Activated CD4-positive, alpha-beta T cell treated with anti-CD3 and anti-CD28 coated beads for 48 hours (primary cell): ENCODE data around the gene NEUROG1.

Experiments used
- DNase-seq: peaks from one replicate; pipeline ENCODE4 v3.0.0-alpha.2; 2020

NEUROG1 gene

DNA sequence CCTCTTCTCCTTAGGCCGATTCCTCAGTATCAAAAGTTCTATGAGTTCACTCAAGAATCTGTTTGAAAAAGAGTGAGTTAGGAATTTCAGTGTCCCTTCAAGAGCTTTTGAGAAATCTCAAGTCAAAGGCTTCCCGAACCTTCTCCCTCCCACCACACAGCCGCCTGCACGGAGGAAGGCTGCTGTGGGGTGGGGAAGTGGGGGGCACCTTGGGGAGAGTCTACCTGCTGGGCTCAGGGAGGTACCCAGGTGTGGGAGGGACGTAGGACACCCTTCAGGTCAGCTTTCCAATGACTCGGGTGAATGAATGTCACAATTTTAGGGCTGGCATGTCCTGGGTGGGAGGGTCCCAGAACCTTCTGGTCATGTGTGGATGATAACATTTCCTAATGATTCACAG, 25.5 kb upstream of the NEUROG1 start:
- DNase-seq: no peak

DNA sequence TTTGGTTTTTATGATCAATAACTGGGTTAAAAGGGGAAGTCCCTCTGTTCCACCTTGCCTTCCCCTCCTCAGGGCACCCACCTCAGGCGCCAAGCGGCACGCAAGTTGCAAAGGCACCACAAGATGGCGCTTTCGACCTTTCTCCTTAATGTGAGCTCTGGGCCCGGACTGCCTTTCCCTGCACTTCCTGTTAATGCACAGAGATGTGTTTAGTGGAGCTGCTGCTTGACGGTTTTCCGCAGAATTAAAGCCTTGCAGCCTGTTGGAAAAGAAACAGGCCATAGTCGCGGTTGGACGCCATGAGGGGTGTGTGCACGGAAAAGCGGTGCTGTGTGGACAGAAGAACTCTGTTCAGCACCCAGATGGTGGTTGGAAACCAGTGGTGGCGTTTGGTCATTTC, 25.1 kb upstream of the NEUROG1 start:
- peak; percentile 89 for DNase-seq

DNA sequence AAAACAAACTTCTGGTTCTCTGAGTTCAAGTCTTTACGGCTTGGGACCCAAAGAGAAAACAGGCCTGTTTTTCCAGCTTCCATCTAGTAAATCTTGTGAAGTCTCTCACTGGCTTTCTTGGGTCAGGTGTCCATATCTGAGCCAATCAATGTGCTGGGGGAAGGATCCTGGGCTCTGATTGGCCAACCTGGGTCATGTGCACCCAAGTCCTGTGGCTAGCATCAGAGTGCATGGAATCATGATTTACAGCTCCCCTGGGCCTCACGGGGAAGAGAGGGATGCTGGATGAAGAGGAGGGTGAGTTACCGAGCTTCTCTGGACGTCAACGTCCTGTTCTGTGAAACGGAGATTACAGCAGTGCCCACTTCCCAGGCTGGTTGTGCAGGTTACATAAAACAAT, 23.6 kb upstream of the NEUROG1 start:
- DNase-seq: no peak

DNA sequence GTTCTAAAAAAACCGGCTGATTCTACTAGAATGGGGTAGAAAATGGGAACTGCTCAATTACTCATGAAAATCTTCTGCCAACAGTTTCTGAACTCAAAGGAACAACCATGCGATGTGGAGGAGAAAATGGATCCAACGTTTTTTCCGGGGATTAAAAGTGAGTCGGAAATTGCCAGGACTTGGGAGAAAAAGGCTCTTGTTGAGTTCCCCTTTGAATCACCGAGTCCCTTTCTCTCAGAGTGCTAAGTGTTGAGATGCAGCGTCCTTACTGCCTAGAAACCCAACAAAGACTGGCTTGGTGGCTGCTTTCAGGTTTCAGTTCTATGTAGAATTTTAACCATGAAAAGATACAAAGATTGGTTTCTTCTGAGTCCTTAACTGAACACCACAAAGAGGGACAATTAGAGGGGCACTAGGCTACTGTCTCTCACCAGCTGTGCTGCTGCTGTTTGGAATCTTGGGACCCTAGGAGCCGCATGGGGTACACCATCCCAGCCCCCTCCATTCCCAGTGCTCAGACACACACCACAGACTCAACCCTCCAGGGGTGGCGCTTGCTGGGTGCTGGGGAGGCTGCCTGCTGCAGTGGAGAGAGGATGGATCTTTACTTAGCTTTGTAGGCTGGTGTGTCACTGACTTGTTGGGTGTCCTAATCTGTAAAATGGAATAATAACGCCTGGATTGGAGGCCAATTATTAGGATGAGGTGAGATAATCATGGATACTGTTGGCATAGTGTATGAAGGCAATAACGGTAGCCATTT, 21.5 kb upstream of the NEUROG1 start:
- DNase-seq: no peak

DNA sequence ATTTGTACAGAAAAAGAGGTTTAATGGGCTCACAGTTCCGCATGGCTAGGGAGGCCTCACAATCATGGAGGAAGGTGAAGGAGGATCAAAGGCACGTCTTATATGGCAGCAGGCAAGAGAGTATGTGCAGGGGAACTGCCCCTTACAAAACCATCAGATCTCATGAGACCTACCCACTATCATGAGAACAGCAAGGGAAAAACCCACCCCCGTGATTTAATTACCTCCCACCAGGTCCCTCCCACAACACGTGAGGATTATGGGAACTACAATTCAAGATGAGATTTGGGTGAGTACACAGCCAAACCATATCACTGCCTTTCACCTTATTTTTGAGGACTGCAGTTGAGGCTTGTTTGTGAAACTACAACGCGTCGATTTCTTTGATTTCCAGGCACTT, 20.9 kb upstream of the NEUROG1 start:
- DNase-seq: no peak

DNA sequence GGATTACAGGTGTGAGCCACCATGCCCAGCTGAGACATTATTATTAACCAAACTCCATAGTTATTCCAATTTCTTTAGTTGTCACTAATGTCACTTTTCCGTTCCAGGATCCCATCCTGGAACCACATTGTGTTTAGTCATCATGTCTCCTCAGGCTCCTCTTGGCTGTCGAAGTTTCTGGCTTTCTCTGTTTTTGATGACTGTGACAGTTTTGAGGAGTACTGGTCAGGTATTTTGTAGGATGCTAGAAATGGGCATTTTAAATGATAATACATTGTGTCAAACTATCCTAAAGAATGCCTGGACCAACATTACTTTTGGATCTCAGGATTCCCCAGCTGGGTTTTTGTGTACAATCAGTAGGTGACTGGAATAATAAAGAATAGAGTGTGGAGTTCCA, 19.8 kb upstream of the NEUROG1 start:
- no peak for DNase-seq

DNA sequence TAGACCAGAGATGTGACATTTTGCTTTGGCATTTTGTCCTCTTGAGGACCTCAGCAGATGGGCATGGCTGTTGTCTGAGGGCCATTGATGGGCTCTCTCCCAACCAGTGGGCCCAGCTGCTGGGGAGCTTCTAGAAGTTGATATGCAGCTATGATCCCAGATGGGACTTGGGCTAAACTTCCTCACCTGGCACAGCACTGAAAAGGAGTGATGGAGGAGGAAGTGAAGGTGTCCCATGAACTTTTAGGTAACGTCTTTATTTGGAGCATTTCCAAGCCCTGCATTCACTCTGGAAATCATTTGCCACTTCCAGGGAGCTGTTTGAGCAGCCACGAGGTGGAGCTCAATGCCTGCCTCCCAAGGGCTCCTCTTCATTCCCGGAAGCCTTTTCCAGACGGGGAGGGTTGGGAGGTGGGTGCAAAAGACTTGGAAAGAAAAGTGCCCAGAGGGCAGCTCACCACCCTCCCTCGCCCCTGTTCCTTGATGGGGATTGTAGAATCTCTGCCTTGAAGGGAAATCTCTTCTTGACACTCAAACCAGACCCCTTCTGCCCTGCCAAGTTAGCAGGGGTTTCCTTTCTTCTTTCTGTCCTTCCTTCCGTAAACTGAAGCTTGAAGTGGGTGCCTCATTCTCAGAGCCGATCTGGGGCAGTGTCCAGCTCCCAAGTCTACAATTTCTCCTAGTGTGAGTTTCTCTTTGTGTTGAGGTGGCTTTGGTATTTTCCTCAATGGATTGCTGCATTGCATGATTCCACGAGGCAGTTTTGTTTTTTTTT, 18.1 kb upstream of the NEUROG1 start:
- DNase-seq: no peak

DNA sequence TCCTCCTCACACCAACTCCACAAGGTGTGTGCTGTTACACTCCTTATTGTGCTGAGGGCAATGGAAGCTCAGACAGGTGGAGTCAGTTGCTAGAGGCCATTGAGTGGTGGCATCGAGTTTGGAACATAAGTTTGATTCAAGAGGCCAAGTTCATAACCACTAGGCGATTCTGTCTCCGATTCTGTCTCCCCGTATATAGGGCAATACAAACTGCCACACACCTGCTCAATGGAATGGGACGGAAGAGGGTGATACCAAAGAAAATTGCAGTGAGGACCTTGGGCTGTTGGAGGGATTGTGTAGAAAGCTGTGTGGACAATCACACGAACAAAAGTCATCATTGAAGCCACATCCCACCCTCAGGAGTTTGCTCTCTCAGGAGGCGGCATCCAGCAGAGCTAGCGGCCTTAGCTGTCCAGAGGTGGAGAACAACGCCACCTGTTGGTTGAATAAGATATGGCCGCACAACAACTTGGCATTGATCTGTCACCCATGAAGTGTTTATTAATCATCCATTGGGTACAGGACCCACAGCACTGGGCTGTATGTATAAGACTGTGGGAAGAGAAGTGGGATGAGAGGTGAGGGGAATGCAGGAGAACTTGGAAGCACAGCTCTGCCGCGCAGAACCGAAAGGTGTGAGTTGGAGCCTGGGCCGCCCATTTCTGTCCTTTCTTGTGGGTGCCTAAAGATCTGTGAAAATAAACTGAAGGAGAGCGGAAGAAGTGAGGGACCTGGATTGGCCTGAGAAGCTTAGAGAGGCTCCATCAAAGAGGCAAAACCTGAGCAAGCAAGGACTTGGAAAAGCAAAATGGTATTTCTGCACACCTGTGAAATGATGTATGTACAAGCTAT, 16.1 kb upstream of the NEUROG1 start:
- peak; percentile 76 for DNase-seq

DNA sequence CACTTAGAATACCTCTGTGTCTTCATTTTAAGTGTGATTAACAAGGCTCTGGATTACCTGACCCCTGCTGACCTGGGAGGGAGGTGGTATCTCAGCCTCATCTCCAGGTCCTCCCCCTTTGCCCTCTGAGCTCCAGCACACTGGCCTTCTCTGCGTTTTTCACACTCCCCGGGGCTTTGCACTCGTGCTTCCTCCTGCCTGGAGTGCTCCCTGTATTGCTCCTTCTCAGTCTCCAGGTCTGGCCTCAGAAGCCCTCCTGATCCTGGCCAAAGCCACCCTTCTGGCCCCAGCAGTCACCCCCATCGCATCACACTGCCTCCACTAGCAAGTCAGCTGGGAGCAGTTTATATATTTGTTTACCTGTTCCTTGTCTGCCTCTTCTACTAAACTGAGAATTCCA, 13.6 kb upstream of the NEUROG1 start:
- no peak for DNase-seq

DNA sequence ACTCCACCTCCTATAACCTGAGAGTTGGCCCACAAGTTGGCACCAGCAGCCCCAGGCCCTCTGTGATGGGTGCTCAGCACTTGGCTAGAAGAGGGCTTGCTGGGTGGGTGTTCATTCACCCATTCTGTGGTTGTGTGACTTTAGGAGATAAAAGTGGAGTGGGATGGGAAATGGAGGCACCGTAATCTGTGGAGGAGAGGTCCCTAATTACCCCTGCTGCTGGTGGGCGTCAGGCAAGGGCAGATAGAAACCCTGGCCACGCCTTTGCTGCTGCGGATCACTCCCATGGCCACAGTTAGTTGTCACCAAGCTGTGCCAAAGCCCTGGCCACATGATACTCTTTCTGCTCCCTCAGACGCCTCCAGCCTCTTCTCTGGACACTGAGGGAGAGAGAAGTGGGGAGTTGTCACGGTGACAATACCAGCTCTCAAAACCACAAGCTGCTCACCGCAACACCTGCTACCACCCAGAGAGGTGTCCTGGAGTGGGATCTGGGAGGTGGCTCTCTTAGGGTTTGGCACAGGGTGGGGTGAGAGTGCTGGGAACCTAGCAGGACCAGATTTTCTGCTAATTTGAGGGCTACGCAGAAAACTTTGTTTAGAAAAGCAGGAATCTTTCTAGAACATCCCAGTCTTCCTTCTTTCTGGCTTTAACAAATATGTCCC, 12.0 kb upstream of the NEUROG1 start:
- DNase-seq: no peak

DNA sequence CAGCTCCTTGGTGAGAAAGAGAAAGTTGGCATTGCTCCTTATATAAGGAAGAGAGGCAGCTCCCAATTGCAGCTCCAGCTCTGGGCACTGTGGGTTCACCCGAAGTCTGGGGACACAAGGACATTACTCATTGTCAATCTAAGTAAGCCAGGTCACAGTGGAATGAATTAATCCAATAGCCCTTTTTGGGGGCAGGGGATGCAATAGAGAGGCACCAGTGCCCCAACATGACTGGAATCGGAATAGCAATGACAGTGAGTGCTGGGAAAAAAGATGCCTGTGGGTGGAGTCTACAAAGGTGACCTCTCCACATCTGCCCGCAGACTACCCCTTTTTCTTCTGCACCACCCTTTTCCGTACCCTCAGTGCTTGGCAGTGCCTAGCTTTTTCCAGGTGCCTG, 11.1 kb upstream of the NEUROG1 start:
- no peak for DNase-seq

DNA sequence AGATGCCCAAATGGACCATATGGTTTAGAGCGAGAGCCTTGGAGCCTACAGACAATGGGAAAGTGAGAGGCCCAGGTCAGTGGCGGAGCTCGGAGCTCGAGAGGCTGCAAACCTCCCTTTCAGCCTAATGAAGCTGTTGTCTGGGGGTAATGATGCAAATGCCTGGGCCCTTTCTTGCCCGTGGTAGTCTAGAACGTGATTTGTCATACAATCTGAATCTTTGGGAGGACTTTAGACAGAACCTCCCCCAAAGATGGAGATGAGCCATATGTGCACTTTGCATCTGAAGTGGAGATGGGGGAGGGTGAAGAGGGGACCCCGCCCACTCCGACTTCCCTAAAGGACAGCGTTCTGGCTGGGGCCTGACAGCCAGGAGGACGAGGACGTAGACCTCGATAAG, 10.3 kb upstream of the NEUROG1 start:
- DNase-seq: no peak

DNA sequence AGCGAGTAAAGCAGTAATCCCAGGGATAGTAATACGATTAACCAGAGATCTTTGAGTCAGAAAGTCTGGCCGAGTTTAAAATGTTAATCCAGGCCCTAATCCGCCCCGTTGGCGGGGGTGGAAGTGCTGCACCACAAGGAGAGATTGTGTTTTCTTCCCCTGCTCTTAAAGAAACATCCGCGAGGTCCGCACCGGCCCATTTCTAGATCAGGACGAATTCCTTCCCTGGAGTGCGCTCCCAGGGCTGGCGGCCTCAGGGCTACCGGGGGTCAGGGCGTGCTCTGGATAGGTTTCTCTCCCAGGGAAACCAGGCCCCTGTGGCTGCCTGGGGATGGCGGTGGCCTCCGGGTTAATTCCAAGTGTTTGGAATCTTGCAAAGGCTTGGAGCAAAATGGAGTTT, 9.3 kb upstream of the NEUROG1 start:
- DNase-seq: no peak

DNA sequence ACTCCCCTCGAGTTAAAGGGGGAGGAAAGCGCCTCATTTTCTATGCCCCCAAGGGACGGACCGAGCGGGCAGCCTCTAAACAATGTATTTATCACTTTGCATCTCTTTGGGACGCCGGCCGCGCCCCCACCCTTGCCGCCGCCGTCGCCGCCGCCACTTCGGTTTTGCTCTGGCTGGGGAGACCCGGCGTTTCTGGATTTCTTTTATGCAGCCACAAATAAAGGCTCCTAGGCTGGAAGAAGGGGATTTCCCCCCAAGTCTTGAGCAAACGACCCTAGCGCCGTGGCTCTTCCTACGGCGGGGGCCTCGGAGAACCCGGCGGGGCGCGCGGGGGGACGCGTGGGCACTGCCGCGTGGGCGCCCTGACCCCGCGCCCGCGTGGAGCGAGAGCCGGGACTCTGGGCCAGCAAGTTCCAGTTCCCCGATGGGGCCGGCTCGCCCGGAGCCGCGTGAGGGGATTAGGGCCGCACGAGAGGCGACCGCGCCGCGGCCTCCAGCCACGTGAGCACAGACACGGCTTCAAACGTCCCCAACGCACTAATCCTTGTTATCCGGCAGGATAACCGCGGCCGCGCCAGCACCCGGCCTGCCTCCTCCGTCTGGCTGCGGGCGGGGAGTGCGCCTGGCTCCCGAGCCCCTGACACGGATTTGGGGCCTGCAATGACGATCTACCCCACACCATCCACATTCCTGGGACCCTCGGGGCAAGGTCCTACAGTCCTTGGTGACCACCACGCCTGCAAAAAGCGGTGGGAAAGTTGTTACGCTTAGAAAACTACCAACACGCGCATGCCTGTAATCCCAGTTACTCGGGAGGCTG, 7.9 kb upstream of the NEUROG1 start:
- DNase-seq: no peak

DNA sequence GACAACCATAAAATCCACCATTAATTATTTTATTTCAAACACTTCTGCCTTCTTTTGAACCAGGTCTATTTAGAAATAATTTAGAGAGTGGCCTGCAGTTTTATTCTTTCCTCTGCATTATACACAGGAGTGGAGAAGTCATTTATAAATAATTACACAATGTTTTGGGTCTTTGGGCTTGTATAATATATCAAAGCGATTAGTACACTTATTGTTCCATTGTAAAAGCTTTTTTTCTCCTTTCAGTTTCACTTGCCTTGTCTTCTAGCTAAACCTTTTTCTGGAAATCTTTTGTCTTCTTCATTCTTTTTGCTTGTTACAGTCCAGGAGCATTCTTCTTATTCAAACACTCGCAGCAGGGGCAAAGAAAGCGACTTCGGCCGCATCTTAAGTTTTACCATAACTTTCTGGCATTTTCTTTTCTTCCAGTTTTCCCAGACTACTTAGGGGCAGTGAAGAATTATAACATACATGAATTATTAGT, 7.3 kb upstream of the NEUROG1 start:
- no peak for DNase-seq

DNA sequence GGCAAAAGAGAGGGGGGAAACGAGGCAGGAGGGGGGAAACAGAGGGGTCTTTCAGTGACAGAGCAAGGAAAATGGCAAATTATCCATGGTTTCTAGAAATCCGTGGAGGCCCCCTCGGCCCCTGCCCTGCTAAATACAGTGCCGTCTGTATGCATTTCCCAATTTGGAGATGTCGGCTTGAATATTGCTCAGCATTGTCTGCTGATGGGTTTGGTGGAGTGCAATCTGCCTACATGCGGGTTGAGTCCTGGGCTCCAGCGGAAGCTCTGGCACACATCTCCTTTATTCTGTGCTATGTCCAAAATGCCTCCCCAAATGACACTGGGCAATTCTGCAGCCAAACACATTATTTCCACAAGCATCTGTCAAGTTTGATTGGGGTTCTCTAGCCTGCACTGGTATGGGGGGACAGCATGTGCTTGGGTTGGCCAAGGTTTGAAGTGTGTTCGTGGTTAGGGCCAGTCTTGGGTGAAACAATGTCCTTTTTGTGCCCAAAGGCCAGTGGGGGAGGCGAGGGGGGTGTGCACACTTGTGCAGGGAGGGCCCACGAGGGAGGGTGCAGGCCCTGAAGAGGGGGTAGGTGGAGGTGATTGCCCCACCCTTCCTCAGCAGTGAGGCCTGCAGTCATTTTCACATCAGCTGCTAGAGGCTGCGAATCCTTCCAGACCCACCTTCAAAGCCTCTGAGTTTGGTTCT, 6.2 kb upstream of the NEUROG1 start:
- DNase-seq: no peak

DNA sequence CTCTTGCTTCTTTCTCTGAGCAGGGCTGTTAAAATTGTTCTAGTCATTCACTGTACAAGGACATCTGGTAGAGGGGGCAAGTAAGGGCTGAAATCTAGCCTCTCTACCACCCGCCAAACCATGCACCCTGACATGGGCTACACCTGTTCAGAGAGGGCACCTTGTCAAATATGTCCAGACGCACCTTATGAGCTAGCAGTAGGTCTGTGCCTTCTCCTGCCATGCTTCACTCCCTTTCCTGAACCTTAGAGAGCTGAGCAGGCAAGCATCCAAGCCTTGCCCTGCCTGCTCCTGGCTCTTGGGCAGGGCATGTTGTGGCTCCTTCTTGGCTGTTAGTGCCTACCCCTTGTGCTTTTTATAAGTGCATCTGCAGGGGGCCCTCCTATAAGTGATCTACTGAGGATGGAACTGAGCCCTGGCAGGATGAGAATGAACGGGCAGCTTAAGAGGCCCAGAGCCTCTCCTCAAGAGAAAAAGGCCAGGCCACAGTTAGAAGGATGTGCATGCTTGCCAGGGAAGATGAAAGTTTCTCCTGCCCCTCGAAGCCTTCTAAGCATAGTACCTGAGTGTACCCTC, 3.8 kb upstream of the NEUROG1 start:
- no peak for DNase-seq

DNA sequence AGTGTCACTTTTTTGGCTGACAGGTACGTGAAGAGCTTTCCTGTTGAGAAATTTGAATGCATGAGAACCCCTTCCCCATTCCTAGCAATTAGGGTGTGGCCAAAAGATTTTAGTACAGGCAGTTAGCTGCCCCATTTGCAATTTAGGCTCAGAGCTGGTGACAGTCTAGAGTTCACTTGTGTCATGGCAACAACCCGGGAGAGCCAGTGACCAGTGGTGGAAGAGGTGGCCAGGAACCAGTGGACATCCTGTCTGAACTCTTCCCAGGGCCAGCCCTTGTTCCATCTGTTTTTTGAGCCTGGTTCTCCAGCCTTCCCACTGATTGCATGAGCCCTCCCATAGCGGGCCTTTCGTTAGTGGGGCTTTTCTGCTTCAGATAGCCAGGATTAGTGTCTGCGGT, 2.5 kb upstream of the NEUROG1 start:
- no peak for DNase-seq

DNA sequence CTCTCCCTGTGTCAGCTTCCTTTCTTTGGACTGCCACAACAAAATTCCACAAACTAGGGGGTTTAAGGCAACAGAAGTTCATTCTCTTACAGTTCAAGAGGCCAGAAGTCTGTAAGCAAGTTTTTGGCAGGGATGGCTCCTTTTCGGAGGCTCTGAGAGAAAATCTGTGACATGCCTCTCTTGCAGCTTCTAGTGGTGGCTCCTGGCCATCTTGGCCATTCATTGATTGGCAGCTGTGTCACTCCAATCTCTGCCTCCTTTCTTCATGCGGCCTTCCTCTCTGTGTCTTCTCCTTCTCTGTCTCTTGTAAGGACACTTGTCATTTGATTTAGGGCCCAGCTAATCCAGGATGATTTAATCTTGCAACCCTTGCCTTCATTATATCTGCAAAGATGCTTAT, 2.0 kb upstream of the NEUROG1 start:
- DNase-seq: no peak

DNA sequence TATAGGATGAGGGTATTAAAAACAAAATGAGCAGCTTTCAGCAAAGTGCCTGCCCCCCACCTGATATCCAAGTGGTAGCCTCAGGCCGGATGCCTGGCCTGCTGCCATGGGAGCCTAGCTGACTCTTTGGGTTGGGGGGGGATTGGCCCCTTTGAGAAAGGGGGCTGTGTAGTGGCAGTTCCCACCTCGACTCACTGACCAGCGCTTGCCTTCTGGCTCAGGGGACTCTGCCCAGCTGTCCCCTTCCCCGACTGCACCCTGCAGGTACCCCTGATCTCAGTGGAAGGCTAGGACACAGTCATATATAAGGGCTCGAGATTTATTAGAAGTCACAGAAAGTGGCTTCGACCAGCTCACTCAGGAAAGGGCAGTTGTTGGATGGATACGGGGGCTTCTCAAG, 1.5 kb upstream of the NEUROG1 start:
- DNase-seq: no peak

DNA sequence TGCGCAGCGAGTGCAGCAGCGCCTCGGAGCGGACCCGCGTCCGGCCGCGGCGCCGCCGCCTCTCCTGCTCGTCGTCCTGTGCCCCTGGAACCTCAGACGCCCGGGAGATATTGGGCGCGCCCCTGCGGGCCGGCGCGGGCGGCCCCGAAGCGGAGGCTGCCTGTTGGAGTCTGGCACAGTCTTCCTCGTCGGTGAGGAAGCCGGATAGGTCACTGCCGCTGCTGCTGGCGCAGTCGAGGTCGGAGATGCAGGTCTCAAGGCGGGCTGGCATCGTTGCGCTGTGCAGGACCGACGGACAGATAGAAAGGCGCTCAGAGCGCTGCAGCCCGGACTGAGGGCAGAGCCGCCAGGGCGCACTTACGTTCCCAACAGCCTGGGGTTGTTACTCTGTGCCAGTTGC, 344 bp downstream of the NEUROG1 start:
- no peak for DNase-seq
